ENCODE measurements around the gene INSRR.

GRCh38 chr1:156894711-156895454 is 36.0 kb upstream of the INSRR start:
- TF ChIP-seq CTCF (IDR thresholded peaks at IDR 0.05): no peak
- TF ChIP-seq POLR2A (IDR thresholded peaks at IDR 0.05): no peak
- TF ChIP-seq POLR2AphosphoS5 (IDR thresholded peaks at IDR 0.05): no peak
